ENCODE results near the gene ZNF670. TPM values are rescaled to one million over a fixed set of nuclear protein-coding genes. Genes with fewer than 3 reads are reported as not detected.

Gene ZNF670
- total and polyA plus RNA-seq, 2 donors (not counting 1 experiment from before 2014, with no cell fraction given): 0.86 to 4.6 TPM

- H3K4me1 ChIP-seq (ENCODE audit: control insufficient read depth in 2 of 2, insufficient read depth in 2 of 2, low read length in 2 of 2): peaks cover 12 to 16% of the 10 kb centered on the region in 2 donors
- Mint-ChIP-seq H3K27me3 (peaks cover 41% of the 10 kb centered on the region), H3K4me3 (peak overlapping the region; percentile 74), H3K9me3 (ENCODE audit: insufficient read depth) (peaks cover 2% of the 10 kb centered on the region), H3K4me1 (peaks cover 8% of the 10 kb centered on the region), H3K27ac (no peak overlapping the region)
- H3K4me3 ChIP-seq (ENCODE audit: control extremely low read depth in 1 of 5, extremely low read depth in 1 of 5, insufficient read depth in 1 of 5, low read depth in 2 of 5, low read length in 4 of 5): peak overlapping the region in 4 of 5 experiments; percentile 28 to 64 (median 46)
- 7% methylated on average over 78 of the region's 78 CpGs for WGBS (ENCODE audit: insufficient coverage)
- H3K4me2 ChIP-seq (replicated peaks; ENCODE audit: low read depth, low read length, poor library complexity, severe bottlenecking): peak overlapping the region; percentile 97
- DNase-seq: peak; percentile 44
- H3K9me3 ChIP-seq (ENCODE audit: control extremely low read depth in 1 of 3, control insufficient read depth in 2 of 3, insufficient read depth in 1 of 3, low read length in 2 of 3): peaks cover 0 to 26% (median 0%) of the 10 kb centered on the region in 3 donors
- no peaks in the 10 kb centered on the region for H3K79me2 ChIP-seq (ENCODE audit: control insufficient read depth, insufficient read depth, low read length)
- no peaks in the 10 kb centered on the region for H4K20me1 ChIP-seq (ENCODE audit: control insufficient read depth, insufficient read depth, low read length, poor library complexity, severe bottlenecking)
- POLR2A ChIA-PET: no interaction called here
- CTCF ChIA-PET: no interaction called here
- H2AFZ ChIP-seq (ENCODE audit: insufficient read depth, low read depth, low read length, poor library complexity, severe bottlenecking): peak overlapping the region; percentile 76
- no peak overlapping the region for H3K27ac ChIP-seq (ENCODE audit: low read length in 2 of 2)
- peaks cover 0 to 50% (median 22%) of the 10 kb centered on the region in 4 experiments for H3K27me3 ChIP-seq (replicated peaks in 1 of 4; ENCODE audit: control extremely low read depth in 1 of 4, control insufficient read depth in 3 of 4, insufficient read depth in 4 of 4, low read length in 3 of 4)
- intact Hi-C loops (cut with micrococcal nuclease): no loop called here
- peak; percentile 50 for ATAC-seq (ENCODE audit: low read depth)
- H3K36me3 ChIP-seq (replicated peaks in 1 of 2; ENCODE audit: control extremely low read depth in 1 of 2, control insufficient read depth in 1 of 2, extremely low read depth in 1 of 2, insufficient read depth in 2 of 2, low read length in 1 of 2): no peaks in the 10 kb centered on the region
- H3K9ac ChIP-seq (ENCODE audit: low read length): peak overlapping the region; percentile 64
- TF ChIP-seq EZH2 (IDR thresholded peaks at IDR 0.05; ENCODE audit: borderline replicate concordance, insufficient read depth, low read depth, low read length, poor library complexity, severe bottlenecking) (peak; percentile 78), CTCF (IDR thresholded peaks at IDR 0.05) (no peak)
These were observed 33.3 kb upstream of the ZNF670 start for GRCh38 chr1:247111700-247112478.

- Mint-ChIP-seq H3K4me1 (peaks cover 8% of the 10 kb centered on the region), H3K9me3 (ENCODE audit: insufficient read depth) (peaks cover 2% of the 10 kb centered on the region), H3K27ac (peak overlapping the region; percentile 50), H3K4me3 (peak overlapping the region; percentile 87), H3K27me3 (peaks cover 42% of the 10 kb centered on the region)
- intact Hi-C loops (cut with micrococcal nuclease): no loop called here
- Histone ChIP-seq H3K9me3 (ENCODE audit: control extremely low read depth in 1 of 3, control insufficient read depth in 2 of 3, insufficient read depth in 1 of 3, low read length in 2 of 3) (peaks cover 0 to 26% (median 0%) of the 10 kb centered on the region in 3 donors), H3K4me2 (replicated peaks; ENCODE audit: low read depth, low read length, poor library complexity, severe bottlenecking) (peak overlapping the region; percentile 97), H3K4me3 (ENCODE audit: control extremely low read depth in 1 of 5, extremely low read depth in 1 of 5, insufficient read depth in 1 of 5, low read depth in 2 of 5, low read length in 4 of 5) (peak overlapping the region in 4 of 5 experiments; percentile 25 to 64 (median 46)), H3K79me2 (ENCODE audit: control insufficient read depth, insufficient read depth, low read length) (no peaks in the 10 kb centered on the region), H3K4me1 (ENCODE audit: control insufficient read depth in 2 of 2, insufficient read depth in 2 of 2, low read length in 2 of 2) (peaks cover 12 to 16% of the 10 kb centered on the region in 2 donors), H4K20me1 (ENCODE audit: control insufficient read depth, insufficient read depth, low read length, poor library complexity, severe bottlenecking) (no peaks in the 10 kb centered on the region), H3K27ac (ENCODE audit: low read length in 2 of 2) (no peak overlapping the region), H3K27me3 (replicated peaks in 1 of 4; ENCODE audit: control extremely low read depth in 1 of 4, control insufficient read depth in 3 of 4, insufficient read depth in 4 of 4, low read length in 3 of 4) (peaks cover 0 to 50% (median 22%) of the 10 kb centered on the region in 4 experiments), H2AFZ (ENCODE audit: insufficient read depth, low read depth, low read length, poor library complexity, severe bottlenecking) (peak overlapping the region; percentile 76), H3K36me3 (replicated peaks in 1 of 2; ENCODE audit: control extremely low read depth in 1 of 2, control insufficient read depth in 1 of 2, extremely low read depth in 1 of 2, insufficient read depth in 2 of 2, low read length in 1 of 2) (no peaks in the 10 kb centered on the region), H3K9ac (ENCODE audit: low read length) (peak overlapping the region; percentile 64)
- ATAC-seq (ENCODE audit: low read depth): peak; percentile 31
- TF ChIP-seq CTCF (IDR thresholded peaks at IDR 0.05) (no peak), EZH2 (IDR thresholded peaks at IDR 0.05; ENCODE audit: borderline replicate concordance, insufficient read depth, low read depth, low read length, poor library complexity, severe bottlenecking) (peak; percentile 89)
- ChIA-PET POLR2A (no interaction called here), CTCF (no interaction called here)
- 1% methylated on average over 62 of the region's 62 CpGs for WGBS (ENCODE audit: insufficient coverage)
- no peak for DNase-seq
These were observed 32.7 kb upstream of the ZNF670 start for GRCh38 chr1:247111259-247111699.
